MM.1S (cell line): Measurements from ENCODE around the gene RAPSN.

Source experiments
- DNase-seq: peaks from one replicate; pipeline ENCODE4 v3.0.0-alpha.2; 2015
- H2AFZ ChIP-seq: fragments of 300-600 bp; sonication (generic); 2 replicates; pipeline ENCODE4 v1.6.0; 2016; ENCODE audit warnings: antibody characterized with exemption, low read length
- H3F3A ChIP-seq: fragments of 300-600 bp; sonication (generic); 2 replicates; pipeline ENCODE4 v1.6.1; 2016; ENCODE audit warnings: mild to moderate bottlenecking, antibody characterized with exemption, low read length, moderate library complexity, mixed read lengths; ENCODE audit not compliant: insufficient read depth
- H3K27ac ChIP-seq: fragments of 300-600 bp; sonication (generic); 2 replicates; pipeline ENCODE4 v1.5.1; 2016; ENCODE audit warnings: mild to moderate bottlenecking, low read length
- H3K27me3 ChIP-seq: fragments of 300-600 bp; sonication (generic); replicated peaks from 2 replicates; pipeline ENCODE4 v1.6.0; 2016; ENCODE audit warnings: low read length; ENCODE audit not compliant: insufficient read depth
- H3K36me3 ChIP-seq: fragments of 300-600 bp; sonication (generic); replicated peaks from 2 replicates; pipeline ENCODE4 v1.6.1; 2016; ENCODE audit warnings: mild to moderate bottlenecking, low read length, mixed read lengths; ENCODE audit not compliant: insufficient read depth
- H3K4me1 ChIP-seq: fragments of 300-600 bp; sonication (generic); 2 replicates; pipeline ENCODE4 v1.6.1; 2016; ENCODE audit warnings: low read length, mixed read lengths
- H3K4me2 ChIP-seq: fragments of 300-600 bp; sonication (generic); 2 replicates; pipeline ENCODE4 v1.6.0; 2016; ENCODE audit warnings: low read depth, low read length
- H3K4me3 ChIP-seq: fragments of 300-600 bp; sonication (generic); 2 replicates; pipeline ENCODE4 v1.5.1; 2016; ENCODE audit warnings: low read length, mixed read lengths
- H3K79me2 ChIP-seq: fragments of 300-600 bp; sonication (generic); 2 replicates; pipeline ENCODE4 v1.6.1; 2016; ENCODE audit warnings: mixed run types, low read length, mixed read lengths
- H3K9ac ChIP-seq: fragments of 300-600 bp; sonication (generic); 2 replicates; pipeline ENCODE4 v1.6.1; 2016; ENCODE audit warnings: low read length, mixed read lengths
- H3K9me2 ChIP-seq: fragments of 300-600 bp; sonication (generic); replicated peaks from 2 replicates; pipeline ENCODE4 v1.6.1; 2016; ENCODE audit warnings: mild to moderate bottlenecking, low read length, mixed read lengths; ENCODE audit not compliant: insufficient read depth
- H3K9me3 ChIP-seq: fragments of 300-600 bp; sonication (generic); replicated peaks from 2 replicates; pipeline ENCODE4 v1.6.1; 2016; ENCODE audit warnings: mild to moderate bottlenecking, low read length, mixed read lengths; ENCODE audit not compliant: insufficient read depth
- H4K20me1 ChIP-seq: fragments of 300-600 bp; sonication (generic); 2 replicates; pipeline ENCODE4 v1.6.1; 2016; ENCODE audit warnings: mild to moderate bottlenecking, low read length, moderate library complexity, mixed read lengths; ENCODE audit not compliant: insufficient read depth
- EZH2 ChIP-seq: fragments of 300-600 bp; sonication (generic); optimal IDR thresholded peaks from 2 replicates; pipeline ENCODE3; 2017; ENCODE audit warnings: low read depth, mild to moderate bottlenecking, antibody characterized with exemption, low read length, mixed read lengths
- EZH2phosphoT487 ChIP-seq: fragments of 300-600 bp; sonication (generic); IDR thresholded peaks from 2 replicates; pipeline ENCODE4 v1.6.1; 2018; ENCODE audit warnings: antibody characterized with exemption, low read length
- TF ChIP-seq, protein P1 (sequence below): fragments of 300-600 bp; sonication (generic); IDR thresholded peaks from 2 replicates; pipeline ENCODE4 v1.5.1; 2016; ENCODE audit warnings: antibody characterized with exemption, low read length, mixed read lengths

RAPSN gene

GRCh38 chr11:47448566-47449427, at the start of gene RAPSN:
Gene RAPSN (minus strand): TSS chr11:47449136. CDS start chr11:47448964, 172 bp downstream.
- Histone ChIP-seq H3K27me3 (no peaks in the 10 kb centered on the region; the same call in 1 of the 2 replicates), H3K27ac (no peak within 1 kb of the TSS), H3K9me2 (no peaks in the 10 kb centered on the region), H2AFZ (no peak within 1 kb of the TSS), H3K36me3 (no peaks in the 10 kb centered on the region), H3K4me3 (no peak within 1 kb of the TSS), H3K9me3 (no peaks in the 10 kb centered on the region), H3K4me2 (no peak within 1 kb of the TSS), H4K20me1 (no peaks in the 10 kb centered on the region), H3F3A (no peaks in the 10 kb centered on the region), H3K9ac (no peak within 1 kb of the TSS), H3K4me1 (no peaks in the 10 kb centered on the region), H3K79me2 (no peaks in the 10 kb centered on the region)
- DNase-seq, result no peak
- TF ChIP-seq EZH2 (no peak), EZH2phosphoT487 (no peak)
- TF ChIP-seq, protein P1, sequence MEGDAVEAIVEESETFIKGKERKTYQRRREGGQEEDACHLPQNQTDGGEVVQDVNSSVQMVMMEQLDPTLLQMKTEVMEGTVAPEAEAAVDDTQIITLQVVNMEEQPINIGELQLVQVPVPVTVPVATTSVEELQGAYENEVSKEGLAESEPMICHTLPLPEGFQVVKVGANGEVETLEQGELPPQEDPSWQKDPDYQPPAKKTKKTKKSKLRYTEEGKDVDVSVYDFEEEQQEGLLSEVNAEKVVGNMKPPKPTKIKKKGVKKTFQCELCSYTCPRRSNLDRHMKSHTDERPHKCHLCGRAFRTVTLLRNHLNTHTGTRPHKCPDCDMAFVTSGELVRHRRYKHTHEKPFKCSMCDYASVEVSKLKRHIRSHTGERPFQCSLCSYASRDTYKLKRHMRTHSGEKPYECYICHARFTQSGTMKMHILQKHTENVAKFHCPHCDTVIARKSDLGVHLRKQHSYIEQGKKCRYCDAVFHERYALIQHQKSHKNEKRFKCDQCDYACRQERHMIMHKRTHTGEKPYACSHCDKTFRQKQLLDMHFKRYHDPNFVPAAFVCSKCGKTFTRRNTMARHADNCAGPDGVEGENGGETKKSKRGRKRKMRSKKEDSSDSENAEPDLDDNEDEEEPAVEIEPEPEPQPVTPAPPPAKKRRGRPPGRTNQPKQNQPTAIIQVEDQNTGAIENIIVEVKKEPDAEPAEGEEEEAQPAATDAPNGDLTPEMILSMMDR, result no peak

DNA sequence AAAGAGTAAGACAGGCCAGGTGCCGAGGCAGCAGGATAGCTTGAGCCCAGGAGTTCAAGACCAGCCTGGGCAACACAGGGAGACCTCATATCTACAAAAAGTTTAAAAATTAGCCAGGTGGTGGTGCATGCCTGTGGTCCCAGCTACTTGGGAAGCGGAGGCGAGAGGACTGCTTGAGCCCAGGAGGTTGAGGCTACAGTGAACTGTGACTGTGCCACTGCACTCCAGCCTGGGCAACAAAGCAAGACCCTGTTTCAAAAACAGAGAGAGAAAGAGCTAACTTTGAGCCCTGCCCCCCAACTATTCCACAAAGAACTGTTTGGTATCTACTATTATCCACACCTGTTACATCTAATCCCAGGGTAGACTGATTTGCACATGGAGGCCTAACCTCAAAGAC, 49.2 kb upstream of the RAPSN start:
- no peak overlapping the region for H3K9ac ChIP-seq

GRCh38 chr11:47496808-47497207, 47.9 kb upstream of the RAPSN start:
- Histone ChIP-seq H3K9ac (no peak overlapping the region), H3K4me3 (no peak overlapping the region), H3K9me3 (no peaks in the 10 kb centered on the region), H2AFZ (no peak overlapping the region), H3K27me3 (no peaks in the 10 kb centered on the region), H3K4me1 (peaks cover 2% of the 10 kb centered on the region; the same call in 1 of the 2 replicates), H3K4me2 (no peak overlapping the region), H4K20me1 (no peaks in the 10 kb centered on the region; the same call in 1 of the 2 replicates), H3F3A (no peaks in the 10 kb centered on the region), H3K79me2 (peaks cover 100% of the 10 kb centered on the region), H3K27ac (no peak overlapping the region), H3K36me3 (0 out of 2 replicates have a peak, but pooled peaks cover 2% of the 10 kb centered on the region), H3K9me2 (no peaks in the 10 kb centered on the region)
- TF ChIP-seq EZH2 (no peak), EZH2phosphoT487 (no peak)
- TF ChIP-seq, protein P1, result no peak
- DNase-seq, result no peak

More for the DNA sequence above, 49.2 kb upstream of the RAPSN start:
- no peaks in the 10 kb centered on the region for H3K9me3 ChIP-seq
- H3K27ac ChIP-seq, result no peak overlapping the region
- peaks cover 2% of the 10 kb centered on the region; the same call in 1 of the 2 replicates for H3K4me1 ChIP-seq
- H3K79me2 ChIP-seq, result peaks cover 99% of the 10 kb centered on the region
- H2AFZ ChIP-seq, result no peak overlapping the region
- DNase-seq, result no peak
- no peaks in the 10 kb centered on the region; the same call in 1 of the 2 replicates for H4K20me1 ChIP-seq
- no peaks in the 10 kb centered on the region for H3K9me2 ChIP-seq
- H3K4me3 ChIP-seq, result no peak overlapping the region
- H3F3A ChIP-seq, result no peaks in the 10 kb centered on the region
- no peak overlapping the region for H3K4me2 ChIP-seq
- no peaks in the 10 kb centered on the region for H3K27me3 ChIP-seq
- H3K36me3 ChIP-seq, result 0 out of 2 replicates have a peak, but pooled peaks cover 2% of the 10 kb centered on the region
- no peak for TF ChIP-seq EZH2
- TF ChIP-seq, protein P1, result no peak
- TF ChIP-seq EZH2phosphoT487, result no peak
